DND-41 (cell line): Measurements from ENCODE around the gene CD3E.
A peak's percentile ranks its signal among the peaks of the same experiment; 100 is the strongest.

Experiments used
- ATAC-seq: fragments of 200-7000 bp; cut with Tn5 transposase; 3 replicates; pipeline ENCODE4 v1.9.1; 2021; ENCODE audit warnings: low read depth; ENCODE audit not compliant: insufficient read depth
- DNase-seq: peaks from one replicate; pipeline ENCODE4 v3.0.0-alpha.2; 2020
- H2AFZ ChIP-seq: 2 replicates; pipeline ENCODE4 v1.6.0; 2012; ENCODE audit warnings: low read depth, low read length
- H3K27ac ChIP-seq: 2 replicates; pipeline ENCODE4 v1.5.1; 2012; ENCODE audit warnings: low read length, inconsistent platforms
- H3K27me3 ChIP-seq: fragments of 200-600 bp; sonication (generic); 2 replicates; pipeline ENCODE4 v1.6.0; 2012; ENCODE audit warnings: low read length, mild to moderate bottlenecking, inconsistent platforms; ENCODE audit not compliant: insufficient read depth, poor library complexity
- H3K36me3 ChIP-seq: 2 replicates; pipeline ENCODE4 v1.5.1; 2012; ENCODE audit warnings: low read length, inconsistent platforms; ENCODE audit not compliant: insufficient read depth
- H3K4me1 ChIP-seq: 2 replicates; pipeline ENCODE4 v1.5.1; 2012; ENCODE audit warnings: mild to moderate bottlenecking, low read length; ENCODE audit not compliant: insufficient read depth
- H3K4me2 ChIP-seq: 2 replicates; pipeline ENCODE4 v1.6.0; 2012; ENCODE audit warnings: mild to moderate bottlenecking, moderate library complexity, low read length, inconsistent platforms; ENCODE audit not compliant: insufficient read depth
- H3K4me3 ChIP-seq, 2 experiments: fragments of 200-600 bp in 1 of 2; shearing (Covaris generic) in 1 of 2; 2 replicates each; pipeline ENCODE4 v1.5.1; 2012 to 2016; ENCODE audit warnings: inconsistent platforms in 2 of 2, low read length in 2 of 2, mild to moderate bottlenecking in 2 of 2, low read depth in 1 of 2, moderate library complexity in 1 of 2
- H3K79me2 ChIP-seq: 2 replicates; pipeline ENCODE4 v1.6.0; 2012; ENCODE audit warnings: low read length, inconsistent platforms; ENCODE audit not compliant: insufficient read depth
- H3K9ac ChIP-seq: 2 replicates; pipeline ENCODE4 v1.6.0; 2012; ENCODE audit warnings: low read depth, mild to moderate bottlenecking, inconsistent platforms, low read length, moderate library complexity
- H3K9me3 ChIP-seq: 2 replicates; pipeline ENCODE4 v1.5.1; 2012; ENCODE audit warnings: low read length, moderate library complexity, mild to moderate bottlenecking, inconsistent platforms; ENCODE audit not compliant: insufficient read depth, severe bottlenecking
- H4K20me1 ChIP-seq: 2 replicates; pipeline ENCODE4 v1.6.0; 2012; ENCODE audit warnings: low read length; ENCODE audit not compliant: insufficient read depth
- CTCF ChIP-seq: IDR thresholded peaks from 2 replicates; pipeline ENCODE4 v1.5.1; 2012; ENCODE audit warnings: borderline replicate concordance, low read length, moderate library complexity, mild to moderate bottlenecking; ENCODE audit not compliant: poor library complexity, severe bottlenecking; ENCODE audit errors: extremely low read depth
- EZH2 ChIP-seq: IDR thresholded peaks from 3 replicates; pipeline ENCODE4 v1.6.1; 2012; ENCODE audit warnings: borderline replicate concordance, low read depth, mild to moderate bottlenecking, moderate library complexity, low read length, inconsistent platforms; ENCODE audit not compliant: severe bottlenecking

CD3E gene

GRCh38 chr11:118304568-118305248, at the start of gene CD3E:
Gene CD3E (plus strand): TSS chr11:118304730. CDS start chr11:118304953, 223 bp downstream.
- Histone ChIP-seq H3K4me3 (peak within 1 kb of the TSS; percentile 26 to 64), H3K4me2 (peak within 1 kb of the TSS; percentile 60), H4K20me1 (no peaks in the 10 kb centered on the region), H3K4me1 (peaks cover 74% of the 10 kb centered on the region), H3K9ac (peak within 1 kb of the TSS; percentile 80), H3K79me2 (peaks cover 78% of the 10 kb centered on the region), H2AFZ (peak within 1 kb of the TSS; percentile 70), H3K36me3 (peaks cover 38% of the 10 kb centered on the region), H3K27ac (peak within 1 kb of the TSS; percentile 97), H3K9me3 (no peaks in the 10 kb centered on the region), H3K27me3 (no peaks in the 10 kb centered on the region)
- peak; percentile 92 for DNase-seq
- TF ChIP-seq CTCF (no peak), EZH2 (no peak)
- peak; percentile 87 for ATAC-seq

- H3K27ac ChIP-seq = no peak overlapping the region
- no peak overlapping the region for H2AFZ ChIP-seq
- peak; percentile 48 for DNase-seq
- H3K36me3 ChIP-seq = no peaks in the 10 kb centered on the region
- H3K9ac ChIP-seq = no peak overlapping the region
- H3K79me2 ChIP-seq = no peaks in the 10 kb centered on the region
- no peak overlapping the region for H3K4me2 ChIP-seq
- TF ChIP-seq EZH2 (no peak), CTCF (peak; percentile 68)
- ATAC-seq = peak; percentile 81
- no peaks in the 10 kb centered on the region for H3K27me3 ChIP-seq
- H3K4me3 ChIP-seq = no peak overlapping the region
- H4K20me1 ChIP-seq = no peaks in the 10 kb centered on the region
- no peaks in the 10 kb centered on the region for H3K9me3 ChIP-seq
- H3K4me1 ChIP-seq = peaks cover 1% of the 10 kb centered on the region; the same call in 1 of the 2 replicates
Observed at GRCh38 chr11:118258410-118258809, 46.1 kb upstream of the CD3E start.

GRCh38 chr11:118259138-118259537, 45.4 kb upstream of the CD3E start:
- Histone ChIP-seq H3K4me2 (no peak overlapping the region), H3K9ac (no peak overlapping the region), H2AFZ (no peak overlapping the region), H4K20me1 (no peaks in the 10 kb centered on the region), H3K27me3 (no peaks in the 10 kb centered on the region), H3K4me3 (no peak overlapping the region), H3K79me2 (no peaks in the 10 kb centered on the region), H3K27ac (no peak overlapping the region), H3K36me3 (no peaks in the 10 kb centered on the region), H3K9me3 (no peaks in the 10 kb centered on the region), H3K4me1 (no peaks in the 10 kb centered on the region)
- ATAC-seq (no peak), DNase-seq (no peak)
- TF ChIP-seq EZH2 = no peak
- no peak for TF ChIP-seq CTCF
